ENCODE results near the gene SEMA3A. TPM values are rescaled to one million over a fixed set of nuclear protein-coding genes. Genes with fewer than 3 reads are reported as not detected.

Gene SEMA3A
- total and polyA plus RNA-seq, 8 donors = 6.1 to 32.5 (median 23.8) TPM

GRCh38 chr7:84040355-84040754 lies 154.2 kb downstream of the SEMA3A start:
- no peak for TF ChIP-seq CTCF (IDR thresholded peaks at IDR 0.05)
- H3K27ac ChIP-seq = no peak overlapping the region
- H3K36me3 ChIP-seq = no peaks in the 10 kb centered on the region
- intact Hi-C loops (cut with DNase I) = no loop called here
- no peaks in the 10 kb centered on the region for H3K4me1 ChIP-seq
- DNase-seq = no peak
- no peaks in the 10 kb centered on the region for H3K9me3 ChIP-seq
- no peaks in the 10 kb centered on the region for H3K27me3 ChIP-seq
- ATAC-seq = no peak
- no peak overlapping the region for H3K4me3 ChIP-seq

GRCh38 chr7:84039432-84039831 lies 155.2 kb downstream of the SEMA3A start:
- TF ChIP-seq CTCF (IDR thresholded peaks at IDR 0.05) = no peak

GRCh38 chr7:84027678-84028077 lies 166.9 kb downstream of the SEMA3A start:
- Histone ChIP-seq H3K4me1 (no peaks in the 10 kb centered on the region), H3K36me3 (no peaks in the 10 kb centered on the region), H3K27ac (no peak overlapping the region), H3K4me3 (no peak overlapping the region), H3K27me3 (no peaks in the 10 kb centered on the region), H3K9me3 (no peaks in the 10 kb centered on the region)
- intact Hi-C loops (cut with DNase I) = no loop called here
- ATAC-seq (no peak), DNase-seq (no peak)
- TF ChIP-seq CTCF (IDR thresholded peaks at IDR 0.05) = no peak

More at GRCh38 chr7:84039432-84039831, 155.2 kb downstream of the SEMA3A start:
- Histone ChIP-seq H3K27ac (no peak overlapping the region), H3K4me1 (no peaks in the 10 kb centered on the region), H3K27me3 (no peaks in the 10 kb centered on the region), H3K4me3 (no peak overlapping the region), H3K36me3 (no peaks in the 10 kb centered on the region), H3K9me3 (no peaks in the 10 kb centered on the region)
- ATAC-seq (no peak), DNase-seq (no peak)
- intact Hi-C loops (cut with DNase I) = no loop called here

GRCh38 chr7:84025332-84025927 lies 169.2 kb downstream of the SEMA3A start:
- no peak overlapping the region for H3K27ac ChIP-seq
- H3K27me3 ChIP-seq = no peaks in the 10 kb centered on the region
- H3K4me3 ChIP-seq = no peak overlapping the region
- H3K9me3 ChIP-seq = no peaks in the 10 kb centered on the region
- no peaks in the 10 kb centered on the region for H3K4me1 ChIP-seq
- DNase-seq = peak in 2 of 4 donors; percentile 20 to 23
- peak; percentile 38 for ATAC-seq
- intact Hi-C loops (cut with DNase I) = no loop called here
- no peak for TF ChIP-seq CTCF (IDR thresholded peaks at IDR 0.05)
- H3K36me3 ChIP-seq = no peaks in the 10 kb centered on the region

GRCh38 chr7:84022684-84023308 lies 171.8 kb downstream of the SEMA3A start:
- DNase-seq (no peak), ATAC-seq (peak; percentile 79)
- H3K27me3 ChIP-seq = no peaks in the 10 kb centered on the region
- H3K36me3 ChIP-seq = no peaks in the 10 kb centered on the region
- TF ChIP-seq CTCF (IDR thresholded peaks at IDR 0.05) = no peak
- H3K4me1 ChIP-seq = no peaks in the 10 kb centered on the region
- no peak overlapping the region for H3K4me3 ChIP-seq
- intact Hi-C loops (cut with DNase I) = no loop called here
- no peaks in the 10 kb centered on the region for H3K9me3 ChIP-seq
- no peak overlapping the region for H3K27ac ChIP-seq
